D341Med (cell line): ENCODE measurements around the gene APOBEC4.

Experiments
- DNase-seq: peaks from one replicate; pipeline ENCODE4 v3.0.0; 2012; ENCODE audit warnings: low spot score

Gene APOBEC4

GRCh38 chr1:183600634-183601033, 52.5 kb downstream of the APOBEC4 start:
- no peak for DNase-seq

GRCh38 chr1:183600136-183600535, 53.0 kb downstream of the APOBEC4 start:
- DNase-seq = no peak

- no peak for DNase-seq
These were observed 54.7 kb downstream of the APOBEC4 start for GRCh38 chr1:183598386-183598785.

GRCh38 chr1:183597656-183598347, 55.3 kb downstream of the APOBEC4 start:
- DNase-seq = no peak

GRCh38 chr1:183596500-183596899, 56.6 kb downstream of the APOBEC4 start:
- DNase-seq = no peak
